Transverse colon (tissue), 3 donors: ENCODE measurements around the gene PLET1.

ENCODE experiments used
- EP300 ChIP-seq: sonication (generic); formaldehyde crosslinking; IDR thresholded peaks from one replicate; pipeline ENCODE4 v1.6.1; 2017; ENCODE audit warnings: antibody characterized with exemption, low read depth
- TF ChIP-seq, protein P1 (sequence below), 5 experiments: fragments of 200-600 bp in 3 of 5; fragments of 450-650 bp in 2 of 5; sonication (generic) in 3 of 5; IDR thresholded peaks; 1 replicate in 2 of 5; 2 replicates in 3 of 5; pipeline ENCODE4 v1.5.1; 2016 to 2017; ENCODE audit warnings: antibody characterized with exemption in 5 of 5, inconsistent platforms in 3 of 5, mild to moderate bottlenecking in 2 of 5, moderate library complexity in 1 of 5

DNA sequence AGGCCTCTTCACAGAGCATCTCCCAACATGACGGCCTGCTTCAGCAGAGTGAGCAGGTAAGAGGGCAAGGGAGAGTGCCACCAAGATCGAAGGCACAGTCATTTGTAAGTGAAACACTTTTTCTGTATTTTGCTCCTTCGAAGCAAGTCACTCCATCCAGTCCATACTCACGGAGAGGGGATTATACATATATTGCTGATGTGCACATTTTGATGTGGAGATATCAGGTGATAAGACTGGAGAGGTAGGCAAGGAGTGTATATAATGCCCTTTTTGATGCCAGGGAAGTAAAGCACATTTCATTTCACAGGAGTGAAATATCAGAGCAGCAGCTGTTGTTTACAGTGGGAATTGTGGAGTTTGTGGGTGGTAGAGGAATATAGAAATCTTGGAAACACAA is 23.2 kb downstream of the PLET1 start:
- TF ChIP-seq, protein P1, sequence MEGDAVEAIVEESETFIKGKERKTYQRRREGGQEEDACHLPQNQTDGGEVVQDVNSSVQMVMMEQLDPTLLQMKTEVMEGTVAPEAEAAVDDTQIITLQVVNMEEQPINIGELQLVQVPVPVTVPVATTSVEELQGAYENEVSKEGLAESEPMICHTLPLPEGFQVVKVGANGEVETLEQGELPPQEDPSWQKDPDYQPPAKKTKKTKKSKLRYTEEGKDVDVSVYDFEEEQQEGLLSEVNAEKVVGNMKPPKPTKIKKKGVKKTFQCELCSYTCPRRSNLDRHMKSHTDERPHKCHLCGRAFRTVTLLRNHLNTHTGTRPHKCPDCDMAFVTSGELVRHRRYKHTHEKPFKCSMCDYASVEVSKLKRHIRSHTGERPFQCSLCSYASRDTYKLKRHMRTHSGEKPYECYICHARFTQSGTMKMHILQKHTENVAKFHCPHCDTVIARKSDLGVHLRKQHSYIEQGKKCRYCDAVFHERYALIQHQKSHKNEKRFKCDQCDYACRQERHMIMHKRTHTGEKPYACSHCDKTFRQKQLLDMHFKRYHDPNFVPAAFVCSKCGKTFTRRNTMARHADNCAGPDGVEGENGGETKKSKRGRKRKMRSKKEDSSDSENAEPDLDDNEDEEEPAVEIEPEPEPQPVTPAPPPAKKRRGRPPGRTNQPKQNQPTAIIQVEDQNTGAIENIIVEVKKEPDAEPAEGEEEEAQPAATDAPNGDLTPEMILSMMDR (IDR thresholded peaks at IDR 0.05) = no peak
- no peak for TF ChIP-seq EP300
